ACHN (cell line): ENCODE measurements around the gene MMP14.

Experiments used
- DNase-seq: peaks from one replicate; pipeline ENCODE4 v3.0.0-alpha.2; 2015
- in situ Hi-C: cut with HindIII; loops from 2 replicates; pipeline ENCODE4 v1.10.0; 2017; ENCODE audit warnings: low sequenced_read_pairs, low pct_ligation_motif_present, low pct_unique_long_range_greater_than_20kb

Gene MMP14

DNA sequence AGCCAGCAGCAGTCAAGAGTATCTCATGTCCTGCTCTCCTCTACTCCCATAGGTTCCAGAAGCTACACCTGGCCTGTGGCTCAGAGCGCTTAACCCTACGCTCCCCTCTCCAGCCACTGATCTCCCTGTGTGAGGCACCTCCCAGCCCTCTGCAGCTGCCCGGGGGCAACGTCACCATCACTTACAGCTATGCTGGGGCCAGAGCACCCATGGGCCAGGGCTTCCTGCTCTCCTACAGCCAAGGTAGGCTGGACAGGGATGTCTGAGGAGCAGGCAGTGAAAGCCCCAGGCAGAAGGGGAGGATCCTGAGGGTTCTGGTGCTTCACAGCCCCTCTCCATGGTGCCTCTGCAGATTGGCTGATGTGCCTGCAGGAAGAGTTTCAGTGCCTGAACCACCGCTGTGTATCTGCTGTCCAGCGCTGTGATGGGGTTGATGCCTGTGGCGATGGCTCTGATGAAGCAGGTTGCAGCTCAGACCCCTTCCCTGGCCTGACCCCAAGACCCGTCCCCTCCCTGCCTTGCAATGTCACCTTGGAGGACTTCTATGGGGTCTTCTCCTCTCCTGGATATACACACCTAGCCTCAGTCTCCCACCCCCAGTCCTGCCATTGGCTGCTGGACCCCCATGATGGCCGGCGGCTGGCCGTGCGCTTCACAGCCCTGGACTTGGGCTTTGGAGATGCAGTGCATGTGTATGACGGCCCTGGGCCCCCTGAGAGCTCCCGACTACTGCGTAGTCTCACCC lies 38.8 kb downstream of the MMP14 start:
- in situ Hi-C loops = no loop called here
- DNase-seq = no peak

DNA sequence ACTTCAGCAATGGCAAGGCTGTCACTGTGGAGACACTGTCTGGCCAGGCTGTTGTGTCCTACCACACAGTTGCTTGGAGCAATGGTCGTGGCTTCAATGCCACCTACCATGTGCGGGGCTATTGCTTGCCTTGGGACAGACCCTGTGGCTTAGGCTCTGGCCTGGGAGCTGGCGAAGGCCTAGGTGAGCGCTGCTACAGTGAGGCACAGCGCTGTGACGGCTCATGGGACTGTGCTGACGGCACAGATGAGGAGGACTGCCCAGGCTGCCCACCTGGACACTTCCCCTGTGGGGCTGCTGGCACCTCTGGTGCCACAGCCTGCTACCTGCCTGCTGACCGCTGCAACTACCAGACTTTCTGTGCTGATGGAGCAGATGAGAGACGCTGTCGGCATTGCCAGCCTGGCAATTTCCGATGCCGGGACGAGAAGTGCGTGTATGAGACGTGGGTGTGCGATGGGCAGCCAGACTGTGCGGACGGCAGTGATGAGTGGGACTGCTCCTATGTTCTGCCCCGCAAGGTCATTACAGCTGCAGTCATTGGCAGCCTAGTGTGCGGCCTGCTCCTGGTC lies 39.4 kb downstream of the MMP14 start:
- DNase-seq = no peak
- in situ Hi-C loops = no loop called here

DNA sequence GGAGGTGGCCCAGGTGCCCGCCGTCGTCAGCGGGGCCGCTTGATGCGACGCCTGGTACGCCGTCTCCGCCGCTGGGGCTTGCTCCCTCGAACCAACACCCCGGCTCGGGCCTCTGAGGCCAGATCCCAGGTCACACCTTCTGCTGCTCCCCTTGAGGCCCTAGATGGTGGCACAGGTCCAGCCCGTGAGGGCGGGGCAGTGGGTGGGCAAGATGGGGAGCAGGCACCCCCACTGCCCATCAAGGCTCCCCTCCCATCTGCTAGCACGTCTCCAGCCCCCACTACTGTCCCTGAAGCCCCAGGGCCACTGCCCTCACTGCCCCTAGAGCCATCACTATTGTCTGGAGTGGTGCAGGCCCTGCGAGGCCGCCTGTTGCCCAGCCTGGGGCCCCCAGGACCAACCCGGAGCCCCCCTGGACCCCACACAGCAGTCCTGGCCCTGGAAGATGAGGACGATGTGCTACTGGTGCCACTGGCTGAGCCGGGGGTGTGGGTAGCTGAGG lies 40.7 kb downstream of the MMP14 start:
- DNase-seq = no peak
- in situ Hi-C loops = no loop called here

DNA sequence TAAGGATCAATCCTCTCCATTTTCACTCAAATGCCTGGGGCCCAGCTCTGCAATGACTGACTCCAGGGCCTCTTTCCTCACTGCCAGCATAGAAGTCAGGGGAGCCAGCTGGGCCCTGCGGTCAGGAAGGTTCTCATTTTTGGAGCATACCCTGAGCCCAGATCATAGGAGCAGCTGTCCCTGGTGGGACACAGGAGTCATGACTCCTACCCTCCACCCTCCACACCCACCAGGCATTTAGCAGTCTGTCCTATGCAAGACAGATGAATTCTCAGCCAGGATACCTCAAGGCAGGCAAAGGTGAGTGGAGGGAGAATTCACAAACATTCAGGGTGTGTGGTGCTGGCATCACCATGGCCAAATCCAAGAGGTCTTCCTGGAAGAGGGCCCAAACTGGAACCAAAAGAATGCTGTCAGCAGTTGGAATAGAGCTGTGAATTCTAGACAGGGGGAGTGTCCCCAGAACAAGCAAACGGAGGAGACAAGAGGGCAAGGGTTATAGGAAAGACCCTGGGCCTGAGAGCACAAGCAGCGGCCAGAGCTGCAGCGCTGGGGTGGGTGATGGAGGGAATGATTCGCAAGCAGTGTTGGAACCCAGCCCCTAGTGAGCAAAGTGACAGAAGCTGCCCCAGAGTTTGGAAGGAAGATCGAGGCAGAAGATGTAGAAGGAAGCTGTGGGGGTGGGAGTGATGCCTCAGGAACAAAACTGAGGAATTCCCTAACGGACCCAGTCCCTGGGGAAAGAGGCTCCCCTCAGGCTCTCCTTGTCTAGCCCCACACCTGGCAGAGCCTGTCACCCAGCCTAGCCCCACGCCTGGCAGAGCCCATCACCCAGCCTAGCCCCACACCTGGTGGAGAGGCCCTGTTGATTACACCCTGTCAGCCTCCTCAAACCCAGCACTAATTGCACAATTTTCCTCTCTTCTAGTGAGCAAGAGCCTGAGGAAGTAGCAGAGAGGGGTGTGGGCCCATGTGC lies 42.2 kb downstream of the MMP14 start:
- in situ Hi-C loops = no loop called here
- no peak for DNase-seq

DNA sequence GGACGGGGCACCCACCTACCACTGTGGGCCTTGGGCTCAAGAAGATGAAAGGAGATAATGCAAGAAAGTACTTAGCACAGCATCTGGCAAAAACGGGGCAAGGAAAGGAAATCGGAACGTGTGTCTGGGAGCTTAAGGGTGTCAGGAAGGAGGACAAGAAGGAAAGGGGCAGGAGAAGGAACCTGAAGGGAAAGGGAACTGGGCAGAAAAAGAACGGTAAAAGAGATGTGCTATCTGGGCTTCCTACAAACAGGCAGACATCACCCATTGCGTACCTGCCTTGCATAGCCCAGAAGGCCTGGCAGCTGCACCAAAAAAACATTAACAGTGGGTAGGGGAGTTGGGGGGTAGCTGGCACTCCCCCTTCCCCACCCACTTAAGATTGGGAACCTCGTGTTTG lies 45.7 kb downstream of the MMP14 start:
- no peak for DNase-seq
- in situ Hi-C loops = no loop called here

DNA sequence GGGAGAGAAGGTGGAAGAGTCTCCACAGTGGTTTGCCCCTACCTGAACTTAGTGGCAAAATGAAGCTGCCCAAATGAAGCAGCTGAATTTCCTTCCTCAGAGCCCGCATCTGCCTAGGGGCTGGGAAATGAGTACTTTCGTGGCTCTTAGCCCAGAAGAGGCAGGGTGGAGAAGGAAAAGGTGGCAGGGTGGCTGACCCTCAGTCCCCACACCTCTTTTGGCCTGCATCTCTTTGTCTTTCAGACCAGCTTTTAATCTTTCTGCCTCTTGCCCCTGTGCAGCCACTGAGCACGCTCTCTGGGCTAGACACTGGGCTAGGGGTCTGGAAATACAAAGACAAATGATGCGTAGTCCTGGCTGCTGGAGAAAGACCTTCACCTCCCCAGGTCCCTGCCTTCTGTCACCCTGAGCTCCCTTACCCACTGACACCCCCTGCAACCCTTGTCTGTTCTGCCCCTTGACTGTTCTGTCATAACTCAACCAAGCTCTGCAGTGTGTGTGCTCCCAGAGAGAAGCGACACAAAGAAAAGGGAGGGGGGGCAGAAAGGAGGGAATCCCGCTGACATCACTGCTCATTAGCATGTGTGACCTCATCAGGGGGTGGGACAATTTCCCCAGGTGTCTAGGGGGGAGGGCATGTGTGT lies 46.3 kb downstream of the MMP14 start:
- DNase-seq = peak; percentile 17
- in situ Hi-C loops = no loop called here

DNA sequence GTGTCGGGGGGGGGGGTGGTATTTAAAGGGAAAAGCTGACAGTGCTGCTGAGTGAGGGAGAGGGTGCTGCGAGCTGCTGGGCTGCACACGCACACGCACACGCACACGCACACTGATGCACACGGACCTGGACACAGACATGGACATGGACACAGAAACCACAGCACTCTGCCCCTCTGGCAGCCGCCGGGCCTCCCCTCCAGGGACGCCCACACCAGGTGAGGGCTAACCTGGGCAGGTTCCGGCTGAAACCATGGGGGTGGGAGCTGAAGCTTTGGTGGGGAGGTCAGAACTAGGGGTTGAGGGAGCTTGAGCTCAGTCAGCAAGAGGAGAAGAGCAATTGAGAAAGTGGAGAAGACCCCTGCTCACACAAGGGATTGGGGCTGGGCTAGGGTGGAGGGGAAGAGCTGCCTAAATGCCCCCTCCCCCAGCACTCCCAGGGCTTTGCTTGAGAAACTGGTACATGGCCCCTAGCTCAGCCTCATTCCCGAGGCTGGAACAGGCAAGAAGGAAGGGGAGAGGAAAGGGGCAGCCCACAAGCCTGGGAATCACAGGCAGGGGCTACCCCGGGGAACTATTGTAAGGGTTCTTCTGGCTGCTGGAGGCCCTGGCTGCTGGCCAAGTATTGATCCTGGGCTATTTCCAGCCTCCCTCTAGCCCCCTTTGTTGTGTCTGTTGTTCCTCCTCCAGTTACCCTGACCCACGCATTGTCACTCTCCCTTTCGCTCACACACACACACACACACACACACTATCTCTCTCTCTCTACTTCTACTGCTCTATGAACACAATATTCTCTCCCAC lies 47.0 kb downstream of the MMP14 start, which contains the start of gene REM2:
Gene REM2 (plus strand): TSS at position 50 of the 804 bp plus-strand sequence. CDS start 66 bp downstream, at position 116.
- DNase-seq = no peak
- in situ Hi-C loops = no loop called here

DNA sequence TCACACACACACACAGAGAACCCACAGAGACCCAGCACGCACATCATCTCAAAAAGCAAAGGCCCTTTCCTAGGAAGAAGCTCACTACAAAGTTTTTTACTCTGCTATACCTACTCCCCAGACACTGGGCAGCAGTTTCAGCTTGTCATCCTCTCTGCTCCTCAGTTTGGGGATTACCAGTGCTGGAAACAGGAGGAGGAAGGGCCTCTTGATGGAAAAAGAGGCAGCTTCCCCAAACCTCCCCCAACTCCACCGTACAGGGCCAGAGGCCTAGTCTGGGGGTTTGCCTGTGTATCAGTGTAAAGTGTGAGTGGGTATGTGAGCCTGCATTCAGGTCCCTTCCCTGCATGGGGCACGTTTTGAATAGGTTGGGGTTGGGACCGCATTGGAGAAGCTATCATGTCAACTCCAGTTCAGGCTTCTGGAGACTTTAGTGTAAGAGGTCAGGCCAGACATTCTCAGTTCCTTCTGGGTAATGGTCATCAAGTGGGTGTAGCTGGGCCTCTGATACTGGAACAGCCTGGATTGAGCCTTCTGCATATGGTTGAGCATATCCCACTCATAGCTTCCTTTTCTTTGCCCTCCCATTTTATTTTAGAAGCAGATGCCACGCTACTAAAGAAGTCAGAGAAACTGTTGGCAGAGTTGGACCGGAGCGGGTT lies 47.8 kb downstream of the MMP14 start:
- in situ Hi-C loops = no loop called here
- no peak for DNase-seq

DNA sequence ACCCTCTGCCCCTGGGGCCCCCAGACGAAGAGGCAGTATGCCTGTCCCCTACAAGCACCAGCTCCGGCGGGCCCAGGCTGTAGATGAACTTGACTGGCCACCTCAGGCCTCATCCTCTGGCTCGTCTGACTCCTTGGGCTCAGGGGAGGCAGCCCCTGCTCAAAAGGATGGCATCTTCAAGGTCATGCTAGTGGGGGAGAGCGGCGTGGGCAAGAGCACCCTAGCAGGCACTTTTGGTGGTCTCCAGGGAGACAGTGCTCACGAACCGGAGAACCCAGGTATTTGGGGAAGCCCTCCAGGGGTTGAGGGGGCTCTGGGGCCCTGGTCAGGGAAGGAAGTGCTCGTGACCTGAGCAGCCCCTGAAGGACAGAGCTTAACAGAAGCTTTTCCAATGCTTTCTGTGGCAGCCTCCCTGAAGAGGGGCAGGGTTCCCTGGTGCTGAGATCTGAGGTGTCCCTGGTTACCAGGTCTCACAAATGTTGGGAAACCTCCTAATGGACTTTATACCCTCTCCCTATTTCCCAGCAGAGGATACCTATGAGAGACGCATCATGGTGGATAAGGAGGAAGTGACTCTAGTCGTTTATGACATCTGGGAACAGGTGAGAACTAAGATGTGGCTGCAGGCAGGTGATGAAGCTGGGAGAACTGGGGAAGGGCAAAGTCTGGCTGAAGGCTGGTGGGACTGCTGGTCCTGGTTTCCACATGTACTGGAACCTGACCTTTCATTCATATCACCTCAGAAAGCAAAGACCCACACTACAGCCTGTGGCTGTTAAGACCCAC lies 48.5 kb downstream of the MMP14 start:
- no peak for DNase-seq
- in situ Hi-C loops = no loop called here

DNA sequence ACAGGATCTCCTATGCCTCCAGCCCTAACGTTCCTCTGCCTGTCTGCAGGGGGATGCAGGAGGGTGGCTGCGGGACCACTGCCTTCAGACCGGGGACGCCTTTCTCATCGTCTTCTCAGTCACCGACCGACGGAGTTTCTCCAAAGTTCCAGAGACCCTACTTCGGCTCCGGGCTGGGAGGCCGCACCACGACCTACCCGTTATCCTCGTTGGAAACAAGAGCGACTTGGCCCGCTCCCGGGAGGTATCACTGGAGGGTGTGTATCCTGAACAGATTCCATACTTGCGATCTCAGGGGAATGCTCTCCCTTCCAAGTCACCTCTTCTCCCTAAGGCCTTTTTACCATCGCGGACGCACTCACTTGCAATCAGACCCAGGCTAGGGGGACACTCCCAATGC lies 49.6 kb downstream of the MMP14 start:
- DNase-seq = no peak
- in situ Hi-C loops = no loop called here

DNA sequence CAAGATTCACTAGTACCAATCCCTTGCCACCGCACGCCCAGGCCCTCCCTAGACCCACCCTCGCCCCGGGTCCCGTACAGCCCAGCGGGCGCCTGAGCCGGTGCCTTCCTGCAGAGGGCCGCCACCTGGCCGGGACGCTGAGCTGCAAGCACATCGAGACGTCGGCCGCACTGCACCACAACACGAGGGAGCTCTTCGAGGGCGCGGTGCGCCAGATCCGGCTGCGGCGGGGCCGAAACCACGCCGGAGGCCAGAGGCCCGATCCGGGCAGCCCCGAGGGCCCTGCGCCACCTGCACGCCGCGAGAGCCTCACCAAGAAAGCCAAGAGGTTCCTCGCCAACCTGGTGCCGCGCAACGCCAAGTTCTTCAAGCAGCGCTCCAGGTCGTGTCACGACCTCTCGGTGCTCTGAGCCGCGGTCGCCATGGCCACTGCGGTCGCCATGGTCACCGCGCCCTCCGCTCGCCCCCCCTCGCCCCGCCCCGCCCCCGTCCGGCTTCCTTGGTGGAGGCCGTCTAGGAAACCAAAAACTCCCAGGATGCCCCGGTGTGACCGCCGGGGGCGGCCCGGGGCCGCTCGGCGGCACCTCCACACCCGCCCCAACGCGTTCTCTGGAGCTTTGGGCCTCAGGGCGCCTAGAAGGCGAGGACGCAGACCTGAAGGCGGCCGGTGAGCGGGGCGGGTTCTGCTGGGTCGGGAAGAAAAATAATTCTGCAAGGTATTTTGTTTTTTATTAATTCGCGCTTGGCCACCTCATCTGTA lies 50.3 kb downstream of the MMP14 start:
- DNase-seq = peak; percentile 71
- in situ Hi-C loops = no loop called here

DNA sequence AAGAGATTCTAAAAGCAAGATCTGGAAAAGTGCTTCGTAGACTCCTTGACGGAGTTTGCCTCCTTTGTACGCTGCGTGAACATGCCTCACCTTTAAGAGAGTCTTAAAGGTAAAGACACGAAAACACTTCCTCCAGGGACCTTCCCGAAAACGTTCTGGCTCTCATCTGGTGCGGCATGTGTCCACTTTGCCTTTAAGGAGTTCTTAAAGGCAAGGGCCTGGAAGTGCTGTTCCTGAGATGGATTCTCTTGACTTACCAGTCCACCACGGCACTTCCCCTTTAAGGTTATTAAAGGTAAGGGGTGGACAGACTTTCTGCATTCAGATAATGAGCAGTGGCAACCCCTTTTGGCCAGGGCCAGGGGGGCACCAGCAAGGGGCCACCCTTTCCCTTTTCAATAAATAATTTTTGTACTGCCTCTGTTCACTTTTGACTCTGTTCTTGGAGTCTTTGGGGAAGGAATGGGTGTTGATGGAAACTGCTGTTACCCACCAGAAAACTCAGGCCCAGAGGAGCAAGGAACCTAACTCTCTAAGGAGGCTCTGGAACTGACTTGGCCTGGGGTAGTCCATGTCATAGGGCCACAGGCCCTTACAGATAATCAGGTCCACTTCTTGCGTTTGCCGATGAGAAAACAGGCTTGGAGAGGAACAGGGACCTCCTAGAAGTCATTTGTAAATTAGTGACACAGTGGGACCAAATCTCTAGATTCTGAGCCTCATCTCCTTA lies 51.0 kb downstream of the MMP14 start:
- peak; percentile 86 for DNase-seq
- in situ Hi-C loops = no loop called here

DNA sequence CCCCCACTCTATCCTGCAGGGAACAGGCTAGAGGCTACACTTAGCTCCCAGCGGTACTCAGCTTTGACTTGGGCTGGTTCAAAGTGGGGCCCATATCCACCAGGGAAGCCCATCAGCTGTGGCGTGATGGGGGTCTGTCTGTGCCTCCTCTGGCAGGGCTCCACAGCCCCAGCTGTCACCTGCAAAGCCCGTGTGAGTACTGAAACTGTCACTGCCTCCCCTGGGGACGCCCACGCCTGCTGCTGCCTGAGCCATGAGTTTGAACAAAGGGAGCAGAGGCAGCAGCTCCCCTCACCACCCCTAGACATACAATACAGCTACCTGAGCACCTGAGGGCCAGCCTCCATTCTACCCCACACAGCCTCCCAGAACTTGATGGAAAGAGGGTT lies 51.6 kb downstream of the MMP14 start:
- in situ Hi-C loops = no loop called here

DNA sequence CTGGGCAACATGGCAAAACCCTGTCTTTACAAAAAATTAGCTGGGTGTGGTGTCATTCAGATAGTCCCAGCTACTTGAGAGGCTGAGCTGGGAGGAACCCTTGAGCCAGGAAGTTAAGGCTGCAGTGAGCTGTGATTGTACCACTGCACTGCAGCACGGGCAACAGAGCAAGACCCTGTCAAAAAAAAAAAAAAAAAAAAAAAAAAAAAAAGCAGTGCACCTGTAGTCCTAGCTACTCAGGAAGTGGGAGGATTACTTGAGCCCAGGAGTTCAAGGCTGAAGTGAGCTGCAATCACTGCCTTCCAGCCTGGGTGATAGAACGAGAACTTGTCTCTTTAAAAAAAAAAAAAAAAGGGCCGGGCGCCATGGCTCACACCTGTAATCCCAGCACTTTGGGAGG lies 52.3 kb downstream of the MMP14 start:
- in situ Hi-C loops = no loop called here
- DNase-seq = no peak

More for the DNA sequence above, 51.6 kb downstream of the MMP14 start:
- no peak for DNase-seq

DNA sequence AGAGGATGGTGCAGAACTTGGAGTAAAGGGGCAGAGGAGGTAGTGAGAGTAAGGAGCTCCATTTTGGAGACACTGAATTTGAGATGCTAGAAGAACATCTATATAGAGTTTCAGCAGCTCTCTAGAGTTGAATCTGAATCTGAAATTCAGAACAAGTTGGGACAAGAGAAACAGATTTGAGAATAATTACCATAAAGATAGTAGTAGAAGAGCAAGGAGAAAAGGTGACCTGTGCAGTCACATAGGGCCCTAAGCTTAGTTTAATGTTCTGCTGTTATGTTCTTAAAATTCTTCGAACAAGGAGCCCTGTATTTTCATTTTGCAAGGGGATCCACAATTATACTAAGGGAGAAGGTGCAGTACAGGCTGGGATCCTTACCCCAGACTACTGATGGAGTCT lies 54.0 kb downstream of the MMP14 start:
- DNase-seq = no peak
- in situ Hi-C loops = no loop called here
